HL-60 (cell line): ENCODE measurements around the gene KRT74.

Source experiments
- CTCF ChIP-seq: IDR thresholded peaks from one replicate; pipeline ENCODE4 v1.5.1; 2011; ENCODE audit warnings: low read length, control low read depth, inconsistent platforms; ENCODE audit not compliant: insufficient read depth
- GABPA ChIP-seq: IDR thresholded peaks from 2 replicates; pipeline ENCODE4 v1.6.1; 2012; ENCODE audit warnings: low read depth
- POLR2AphosphoS5 ChIP-seq: IDR thresholded peaks from 2 replicates; pipeline ENCODE4 v1.6.1; 2012; ENCODE audit warnings: low read depth
- REST ChIP-seq: IDR thresholded peaks from 2 replicates; pipeline ENCODE4 v1.6.1; 2012; ENCODE audit warnings: low read depth; ENCODE audit not compliant: insufficient replicate concordance
- SPI1 ChIP-seq: IDR thresholded peaks from 2 replicates; pipeline ENCODE4 v1.6.1; 2012; ENCODE audit warnings: low read depth, mild to moderate bottlenecking, borderline replicate concordance

- TF ChIP-seq CTCF (no peak), REST (no peak), POLR2AphosphoS5 (no peak), GABPA (no peak), SPI1 (no peak)
These were observed 7.8 kb upstream of the KRT74 start for GRCh38 chr12:52581481-52581880.
